HUES64 (cell line): ENCODE results near the gene TMC7.

ENCODE experiments used
- H3K27ac ChIP-seq: 2 replicates; pipeline ENCODE4 v1.7.0; 2013; ENCODE audit warnings: low read depth, low read length, inconsistent platforms
- H3K27me3 ChIP-seq: 2 replicates; pipeline ENCODE4 v1.6.1; 2013; ENCODE audit warnings: mild to moderate bottlenecking, low read length; ENCODE audit not compliant: insufficient read depth
- H3K36me3 ChIP-seq: 2 replicates; pipeline ENCODE4 v1.6.1; 2013; ENCODE audit warnings: mild to moderate bottlenecking, low read length; ENCODE audit not compliant: insufficient read depth
- H3K4me1 ChIP-seq: 2 replicates; pipeline ENCODE4 v1.6.1; 2013; ENCODE audit warnings: mild to moderate bottlenecking, low read length, moderate library complexity; ENCODE audit not compliant: insufficient read depth
- H3K4me3 ChIP-seq: 2 replicates; pipeline ENCODE4 v1.5.1; 2013; ENCODE audit warnings: mild to moderate bottlenecking, low read length, moderate library complexity
- H3K9ac ChIP-seq: 2 replicates; pipeline ENCODE4 v1.6.1; 2013; ENCODE audit warnings: mild to moderate bottlenecking, low read depth, low read length
- H3K9me3 ChIP-seq: 2 replicates; pipeline ENCODE4 v1.6.1; 2013; ENCODE audit warnings: low read depth, low read length; ENCODE audit not compliant: insufficient read depth
- WGBS: fragments of 150-250, 120-280 bp; methylation state at CpG from one replicate; pipeline ENCODE4 v1.1.7; 2013; ENCODE audit warnings: missing lambda C conversion rate; 5-methylcytosine and 5-hydroxymethylcytosine counted together

The TMC7 gene

DNA sequence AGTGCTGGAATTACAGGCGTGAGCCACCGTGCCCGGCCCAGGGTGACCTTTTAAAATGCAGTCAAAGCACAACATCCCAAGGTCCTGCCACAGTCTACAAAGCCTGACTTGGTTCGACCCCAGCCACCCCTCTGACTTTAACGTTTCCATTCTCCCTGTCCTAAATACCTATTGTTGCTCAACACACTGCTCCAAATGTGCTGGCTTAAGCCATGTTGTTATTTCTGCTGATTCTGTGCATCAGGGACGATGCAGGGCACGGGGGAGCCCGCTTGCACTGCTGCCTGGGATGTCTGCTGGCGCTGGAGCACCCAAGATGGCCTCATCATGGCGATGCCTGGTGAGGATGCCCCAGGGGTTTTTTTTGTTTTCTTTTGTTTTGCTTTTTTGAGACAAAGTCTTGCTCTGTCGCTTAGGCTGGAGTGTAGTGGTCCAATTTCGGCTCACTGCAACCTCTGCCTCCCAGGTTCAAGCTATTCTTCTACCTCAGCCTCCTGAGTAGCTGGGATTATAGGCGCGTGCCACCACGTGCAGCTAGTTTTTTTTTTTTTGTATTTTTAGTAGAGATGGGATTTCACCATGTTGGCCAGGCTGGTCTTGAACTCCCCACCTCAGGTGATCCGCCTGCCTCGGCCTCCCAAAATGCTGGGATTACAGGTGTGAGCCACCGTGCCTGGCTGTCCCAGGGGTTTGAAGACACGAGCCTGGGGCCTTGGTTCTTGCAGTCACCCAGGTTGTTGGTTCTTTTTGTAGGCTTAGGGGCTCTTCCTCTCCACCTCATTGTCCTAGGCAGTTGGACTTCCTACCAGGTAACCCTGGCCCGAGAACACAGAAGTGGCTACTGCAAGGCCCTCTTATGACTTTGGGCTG lies 22.9 kb downstream of the TMC7 start:
- Histone ChIP-seq H3K9me3 (peaks cover 5% of the 10 kb centered on the region; the same call in 1 of the 2 replicates), H3K27me3 (no peaks in the 10 kb centered on the region), H3K4me3 (no peak overlapping the region), H3K27ac (no peak overlapping the region), H3K4me1 (peaks cover 5% of the 10 kb centered on the region; the same call in 1 of the 2 replicates), H3K9ac (no peak overlapping the region), H3K36me3 (peaks cover 5% of the 10 kb centered on the region; the same call in 1 of the 2 replicates)
- 93% methylated on average over 20 of the region's 20 CpGs for WGBS

GRCh38 chr16:19008245-19009169 lies 24.8 kb downstream of the TMC7 start:
- Histone ChIP-seq H3K9ac (no peak overlapping the region), H3K27ac (0 out of 2 replicates have a peak overlapping the region, but pooled peaks have one; percentile 33)
- WGBS, result 88% methylated on average over 7 of the region's 7 CpGs

GRCh38 chr16:19011169-19011731 lies 27.5 kb downstream of the TMC7 start:
- Histone ChIP-seq H3K9ac (no peak overlapping the region), H3K36me3 (peaks cover 5% of the 10 kb centered on the region; the same call in 1 of the 2 replicates), H3K4me1 (peaks cover 3% of the 10 kb centered on the region; the same call in 1 of the 2 replicates), H3K9me3 (peaks cover 5% of the 10 kb centered on the region; the same call in 1 of the 2 replicates), H3K27ac (no peak overlapping the region), H3K27me3 (no peaks in the 10 kb centered on the region), H3K4me3 (no peak overlapping the region)
- 92% methylated on average over 3 of the region's 3 CpGs for WGBS

More at GRCh38 chr16:19008245-19009169, 24.8 kb downstream of the TMC7 start:
- H3K36me3 ChIP-seq, result peaks cover 5% of the 10 kb centered on the region; the same call in 1 of the 2 replicates
- no peaks in the 10 kb centered on the region for H3K27me3 ChIP-seq
- H3K4me3 ChIP-seq, result no peak overlapping the region
- H3K4me1 ChIP-seq, result peaks cover 5% of the 10 kb centered on the region; the same call in 1 of the 2 replicates
- peaks cover 5% of the 10 kb centered on the region; the same call in 1 of the 2 replicates for H3K9me3 ChIP-seq

- WGBS, result 82% methylated on average over 7 of the region's 7 CpGs
These were observed 30.7 kb downstream of the TMC7 start for GRCh38 chr16:19014461-19014860.

GRCh38 chr16:19017179-19017578 lies 33.4 kb downstream of the TMC7 start:
- peaks cover 16% of the 10 kb centered on the region for H3K36me3 ChIP-seq
- H3K9ac ChIP-seq, result no peak overlapping the region
- H3K27ac ChIP-seq, result no peak overlapping the region
- H3K4me1 ChIP-seq, result no peaks in the 10 kb centered on the region
- no peaks in the 10 kb centered on the region for H3K27me3 ChIP-seq
- H3K9me3 ChIP-seq, result no peaks in the 10 kb centered on the region
- no peak overlapping the region for H3K4me3 ChIP-seq

More at GRCh38 chr16:19014461-19014860, 30.7 kb downstream of the TMC7 start:
- H3K27ac ChIP-seq, result no peak overlapping the region
- H3K4me1 ChIP-seq, result no peaks in the 10 kb centered on the region
- H3K9ac ChIP-seq, result no peak overlapping the region
- H3K9me3 ChIP-seq, result peaks cover 5% of the 10 kb centered on the region; the same call in 1 of the 2 replicates
- H3K4me3 ChIP-seq, result no peak overlapping the region
- H3K36me3 ChIP-seq, result peaks cover 12% of the 10 kb centered on the region; the same call in 1 of the 2 replicates
- no peaks in the 10 kb centered on the region for H3K27me3 ChIP-seq

- 94% methylated on average over 3 of the region's 4 CpGs for WGBS
- Histone ChIP-seq H3K36me3 (peaks cover 19% of the 10 kb centered on the region), H3K27me3 (no peaks in the 10 kb centered on the region)
These were observed 37.0 kb downstream of the TMC7 start for GRCh38 chr16:19020689-19021088.

GRCh38 chr16:19021747-19022146 lies 38.0 kb downstream of the TMC7 start:
- Histone ChIP-seq H3K9ac (no peak overlapping the region), H3K27me3 (no peaks in the 10 kb centered on the region), H3K4me1 (no peaks in the 10 kb centered on the region), H3K4me3 (no peak overlapping the region), H3K27ac (no peak overlapping the region), H3K9me3 (no peaks in the 10 kb centered on the region), H3K36me3 (peaks cover 19% of the 10 kb centered on the region)
- WGBS, result 96% methylated on average over 4 of the region's 4 CpGs

More at GRCh38 chr16:19020689-19021088, 37.0 kb downstream of the TMC7 start:
- Histone ChIP-seq H3K4me1 (no peaks in the 10 kb centered on the region), H3K4me3 (no peak overlapping the region), H3K9me3 (no peaks in the 10 kb centered on the region), H3K9ac (no peak overlapping the region), H3K27ac (no peak overlapping the region)

GRCh38 chr16:19027416-19027815 lies 43.7 kb downstream of the TMC7 start:
- Histone ChIP-seq H3K36me3 (0 out of 2 replicates have a peak, but pooled peaks cover 6% of the 10 kb centered on the region), H3K4me3 (no peak overlapping the region), H3K27me3 (no peaks in the 10 kb centered on the region), H3K9me3 (no peaks in the 10 kb centered on the region), H3K27ac (no peak overlapping the region), H3K9ac (no peak overlapping the region), H3K4me1 (no peaks in the 10 kb centered on the region)
- 90% methylated on average over 2 of the region's 3 CpGs for WGBS

GRCh38 chr16:19029980-19030379 lies 46.2 kb downstream of the TMC7 start:
- no peaks in the 10 kb centered on the region for H3K9me3 ChIP-seq
- H3K27ac ChIP-seq, result no peak overlapping the region
- H3K4me3 ChIP-seq, result no peak overlapping the region

GRCh38 chr16:19031738-19032137 lies 48.0 kb downstream of the TMC7 start:
- Histone ChIP-seq H3K27me3 (no peaks in the 10 kb centered on the region), H3K9ac (no peak overlapping the region), H3K4me1 (no peaks in the 10 kb centered on the region), H3K4me3 (no peak overlapping the region), H3K36me3 (0 out of 2 replicates have a peak, but pooled peaks cover 4% of the 10 kb centered on the region), H3K9me3 (no peaks in the 10 kb centered on the region), H3K27ac (no peak overlapping the region)
- 70% methylated on average over 4 of the region's 4 CpGs for WGBS

More at GRCh38 chr16:19029980-19030379, 46.2 kb downstream of the TMC7 start:
- WGBS, result 95% methylated on average over 6 of the region's 6 CpGs
- no peaks in the 10 kb centered on the region for H3K27me3 ChIP-seq
- no peaks in the 10 kb centered on the region for H3K4me1 ChIP-seq
- no peak overlapping the region for H3K9ac ChIP-seq
- 0 out of 2 replicates have a peak, but pooled peaks cover 4% of the 10 kb centered on the region for H3K36me3 ChIP-seq
